Progenitor cell of endocrine pancreas (in vitro differentiated cells): Measurements from ENCODE around the gene TRIM39. TPM values are rescaled to one million over a fixed set of nuclear protein-coding genes. Genes with fewer than 3 reads are reported as not detected.

Source experiments
- DNase-seq: peaks from one replicate; pipeline ENCODE4 v3.0.0; 2021; ENCODE audit warnings: low spot score; ENCODE audit not compliant: unreplicated experiment
- H3K27ac Mint-ChIP-seq: 2 replicates; pipeline ENCODE4 v1.8.0; 2021; ENCODE audit warnings: mild to moderate bottlenecking, moderate library complexity, mixed read lengths
- H3K27me3 Mint-ChIP-seq: 2 replicates; pipeline ENCODE4 v1.8.0; 2021; ENCODE audit warnings: mixed read lengths
- H3K36me3 Mint-ChIP-seq: 2 replicates; pipeline ENCODE4 v1.8.0; 2022; ENCODE audit warnings: mixed read lengths; ENCODE audit not compliant: insufficient read depth
- H3K4me1 Mint-ChIP-seq: 2 replicates; pipeline ENCODE4 v1.8.0; 2021; ENCODE audit warnings: low read depth, mixed read lengths
- H3K4me3 Mint-ChIP-seq: 2 replicates; pipeline ENCODE4 v1.8.0; 2021; ENCODE audit warnings: low read depth, mild to moderate bottlenecking, moderate library complexity, mixed read lengths
- H3K9me3 Mint-ChIP-seq: 2 replicates; pipeline ENCODE4 v1.8.0; 2021; ENCODE audit warnings: low read depth, mixed read lengths
- CTCF ChIP-seq: fragments of 200-600 bp; sonication (generic); IDR thresholded peaks from one replicate; pipeline ENCODE4 v1.5.0; 2021; ENCODE audit warnings: antibody characterized with exemption, mild to moderate bottlenecking; ENCODE audit not compliant: unreplicated experiment
- total RNA-seq: library from RNA; stranded (reverse); gene quantifications from 2 replicates; pipeline ENCODE4 v1.2.1, GENCODE V29; 2021

The TRIM39 gene
- total RNA-seq, 1 donor from 2014 or later: 17.9 TPM

- H3K4me3 Mint-ChIP-seq: no peak overlapping the region
- no peaks in the 10 kb centered on the region for H3K9me3 Mint-ChIP-seq
- H3K27ac Mint-ChIP-seq: no peak overlapping the region
- peaks cover 6% of the 10 kb centered on the region for H3K4me1 Mint-ChIP-seq
- no peak for TF ChIP-seq CTCF
- H3K27me3 Mint-ChIP-seq: no peaks in the 10 kb centered on the region
- H3K36me3 Mint-ChIP-seq: peaks cover 14% of the 10 kb centered on the region
- no peak for DNase-seq
Measured at GRCh38 chr6:30341218-30341617, 14.5 kb downstream of the TRIM39 start.

GRCh38 chr6:30341728-30342127 lies 15.0 kb downstream of the TRIM39 start:
- DNase-seq: no peak
- Mint-ChIP-seq H3K9me3 (no peaks in the 10 kb centered on the region), H3K4me1 (peaks cover 6% of the 10 kb centered on the region), H3K4me3 (no peak overlapping the region), H3K27me3 (no peaks in the 10 kb centered on the region), H3K27ac (no peak overlapping the region), H3K36me3 (peaks cover 11% of the 10 kb centered on the region)
- TF ChIP-seq CTCF: no peak

GRCh38 chr6:30344191-30344867 lies 17.6 kb downstream of the TRIM39 start:
- no peak for TF ChIP-seq CTCF
- H3K9me3 Mint-ChIP-seq: no peaks in the 10 kb centered on the region
- no peaks in the 10 kb centered on the region for H3K27me3 Mint-ChIP-seq
- H3K4me3 Mint-ChIP-seq: peak overlapping the region; percentile 88
- peaks cover 11% of the 10 kb centered on the region for H3K36me3 Mint-ChIP-seq
- no peak for DNase-seq
- H3K4me1 Mint-ChIP-seq: peaks cover 6% of the 10 kb centered on the region
- no peak overlapping the region for H3K27ac Mint-ChIP-seq

DNA sequence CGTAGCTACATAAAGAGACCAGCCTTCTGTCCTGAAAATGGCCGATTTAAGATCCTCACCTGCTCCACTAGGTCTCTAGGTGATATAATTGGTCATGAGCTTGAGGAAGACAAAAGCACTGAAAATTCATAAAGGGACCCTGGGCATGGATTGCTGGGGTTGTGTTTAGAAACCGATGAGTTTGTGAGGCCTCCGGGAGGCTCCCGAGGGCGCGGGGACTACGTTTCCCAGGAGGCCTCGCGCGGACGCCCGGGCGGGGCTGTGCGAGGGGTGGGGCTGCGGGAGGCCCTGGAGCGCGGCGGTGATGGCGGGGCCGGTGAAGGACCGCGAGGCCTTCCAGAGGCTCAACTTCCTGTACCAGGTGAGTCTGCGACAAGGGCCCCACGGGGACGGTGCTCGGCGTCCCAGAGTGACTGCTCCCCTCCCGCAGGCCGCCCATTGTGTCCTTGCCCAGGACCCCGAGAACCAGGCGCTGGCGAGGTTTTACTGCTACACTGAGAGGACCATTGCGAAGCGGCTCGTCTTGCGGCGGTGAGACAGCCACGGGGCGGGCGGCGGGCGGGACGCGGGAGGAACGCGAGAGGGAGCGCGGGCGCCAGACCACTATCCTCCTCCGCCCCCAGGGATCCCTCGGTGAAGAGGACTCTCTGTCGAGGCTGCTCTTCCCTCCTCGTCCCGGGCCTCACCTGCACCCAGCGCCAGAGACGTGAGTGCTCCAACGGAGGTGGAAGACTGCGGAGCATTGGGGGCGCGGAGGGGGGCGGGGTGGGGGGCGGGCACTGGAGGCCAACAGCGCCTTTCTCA lies 18.3 kb downstream of the TRIM39 start, which contains the start of gene RPP21:
TSS of gene RPP21 (plus strand) at position 289 of the 804 bp plus-strand sequence. CDS start at position 305, 16 bp downstream.
- no peaks in the 10 kb centered on the region for H3K27me3 Mint-ChIP-seq
- DNase-seq: peak; percentile 77
- no peak for TF ChIP-seq CTCF
- peaks cover 6% of the 10 kb centered on the region for H3K4me1 Mint-ChIP-seq
- H3K27ac Mint-ChIP-seq: peak within 1 kb of the TSS; percentile 93
- H3K9me3 Mint-ChIP-seq: no peaks in the 10 kb centered on the region
- H3K4me3 Mint-ChIP-seq: peak within 1 kb of the TSS; percentile 88
- peaks cover 8% of the 10 kb centered on the region for H3K36me3 Mint-ChIP-seq

DNA sequence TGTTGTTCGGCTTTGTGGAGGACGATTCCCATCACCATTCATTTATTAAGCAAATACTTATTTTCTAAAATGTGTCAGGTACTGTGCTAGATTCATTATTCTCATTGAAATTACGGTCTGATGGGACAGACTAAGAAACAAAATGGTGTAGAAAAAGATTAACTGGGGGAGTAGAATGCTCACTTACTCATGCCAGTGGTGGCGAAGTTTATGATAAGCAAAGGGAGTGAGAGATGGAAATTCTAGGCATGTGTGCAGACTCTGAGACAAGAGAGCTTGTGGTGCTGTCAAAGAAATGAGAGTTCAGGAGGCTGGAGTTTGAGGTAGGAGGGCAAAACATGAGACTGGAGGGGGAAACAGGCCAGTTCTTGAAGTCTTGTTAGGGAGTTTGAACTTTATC lies 19.1 kb downstream of the TRIM39 start:
- peaks cover 8% of the 10 kb centered on the region for H3K36me3 Mint-ChIP-seq
- no peaks in the 10 kb centered on the region for H3K9me3 Mint-ChIP-seq
- no peak for TF ChIP-seq CTCF
- DNase-seq: no peak
- H3K4me3 Mint-ChIP-seq: peak overlapping the region; percentile 88
- peaks cover 6% of the 10 kb centered on the region for H3K4me1 Mint-ChIP-seq
- no peaks in the 10 kb centered on the region for H3K27me3 Mint-ChIP-seq
- peak overlapping the region; percentile 75 for H3K27ac Mint-ChIP-seq
